CD8-positive, alpha-beta memory T cell (primary cell): ENCODE data around the gene SCARF2. TPM values are rescaled to one million over a fixed set of nuclear protein-coding genes. Genes with fewer than 3 reads are reported as not detected.
"Not testable (repeated sequence)": the region's sequence is repeated elsewhere in the genome, so short reads cannot be mapped to it uniquely, and the experiment has no call there.

Experiments used
- CTCF ChIA-PET: fragments of 350-600 bp; sonication (Branson Sonifier 250); formaldehyde crosslinking; loops from one replicate; lab custom pipeline; 2021; ENCODE audit warnings: antibody characterized with exemption; lab: Charles Lee
- POLR2A ChIA-PET: fragments of 350-600 bp; sonication (Branson Sonifier 250); formaldehyde crosslinking; loops from one replicate; lab custom pipeline; 2021; ENCODE audit warnings: antibody characterized with exemption; lab: Charles Lee
- DNase-seq, 5 donors: peaks; one replicate each; pipeline versions ENCODE4 v3.0.0 to v3.0.0-alpha.2; 2020 to 2022; ENCODE audit warnings: mixed read lengths in 1 of 5
- H3K27ac ChIP-seq: one replicate; pipeline ENCODE4 v1.7.0; 2013; ENCODE audit warnings: low read depth, mild to moderate bottlenecking, low read length, moderate library complexity
- H3K27me3 ChIP-seq: 2 replicates; pipeline ENCODE4 v1.7.0; 2013; ENCODE audit warnings: low read length, mild to moderate bottlenecking; ENCODE audit not compliant: insufficient read depth, poor library complexity, severe bottlenecking
- H3K36me3 ChIP-seq: 2 replicates; pipeline ENCODE4 v1.7.0; 2013; ENCODE audit warnings: mild to moderate bottlenecking, low read length, moderate library complexity; ENCODE audit not compliant: insufficient read depth
- H3K4me1 ChIP-seq: 2 replicates; pipeline ENCODE4 v1.7.0; 2013; ENCODE audit warnings: mild to moderate bottlenecking, low read length, moderate library complexity; ENCODE audit not compliant: insufficient read depth
- H3K4me3 ChIP-seq: 2 replicates; pipeline ENCODE4 v1.7.0; 2013; ENCODE audit warnings: mild to moderate bottlenecking, low read length
- H3K9me3 ChIP-seq: 2 replicates; pipeline ENCODE4 v1.7.0; 2013; ENCODE audit warnings: mild to moderate bottlenecking, low read length
- H3K27ac Mint-ChIP-seq, 8 donors: one replicate each; pipeline ENCODE4 v1.8.0; 2020 to 2021; ENCODE audit warnings: mixed read lengths in 8 of 8, mild to moderate bottlenecking in 6 of 8, inconsistent platforms in 3 of 8, moderate library complexity in 3 of 8
- H3K27me3 Mint-ChIP-seq, 2 donors: one replicate each; pipeline ENCODE4 v1.8.0; 2020 to 2021; ENCODE audit warnings: mixed read lengths in 2 of 2, mild to moderate bottlenecking in 1 of 2, moderate library complexity in 1 of 2
- H3K36me3 Mint-ChIP-seq, 3 donors: one replicate each; pipeline ENCODE4 v1.8.0; 2020 to 2021; ENCODE audit warnings: mixed read lengths in 3 of 3, inconsistent platforms in 1 of 3, mild to moderate bottlenecking in 1 of 3
- H3K4me1 Mint-ChIP-seq, 3 donors: one replicate each; pipeline ENCODE4 v1.8.0; 2020 to 2021; ENCODE audit warnings: mixed read lengths in 3 of 3, inconsistent platforms in 1 of 3, mild to moderate bottlenecking in 1 of 3
- H3K4me3 Mint-ChIP-seq, 7 donors: one replicate each; pipeline ENCODE4 v1.8.0; 2020 to 2021; ENCODE audit warnings: mixed read lengths in 7 of 7, mild to moderate bottlenecking in 6 of 7, moderate library complexity in 4 of 7, inconsistent platforms in 2 of 7
- H3K9me3 Mint-ChIP-seq, 5 donors: one replicate each; pipeline ENCODE4 v1.8.0; 2020 to 2022; ENCODE audit warnings: mixed read lengths in 5 of 5, mild to moderate bottlenecking in 3 of 5, moderate library complexity in 2 of 5, inconsistent platforms in 1 of 5
- polyA plus RNA-seq: library from polyadenylated mRNA; unstranded; fragments of 300-500 nt; fragmentation: Illumina TruSeq; gene quantifications from one replicate; pipeline ENCODE4 v1.2.3, GENCODE V29; 2021
- total RNA-seq, 2 experiments: library from RNA; stranded (reverse); gene quantifications; one replicate each; pipeline ENCODE4 v1.2.3, GENCODE V29; 2021

SCARF2 gene
- total and polyA plus RNA-seq, 3 experiments from 2014 or later, result 0.31 to 1.5 (median 0.50) TPM

GRCh38 chr22:20478059-20478458 is 40.4 kb upstream of the SCARF2 start:
- H3K27ac ChIP-seq, H3K36me3 ChIP-seq, H3K27me3 ChIP-seq, H3K27me3 Mint-ChIP-seq, H3K4me3 ChIP-seq, DNase-seq, H3K4me3 Mint-ChIP-seq, CTCF ChIA-PET, H3K9me3 Mint-ChIP-seq, H3K9me3 ChIP-seq: not testable (repeated sequence)
- H3K4me1 ChIP-seq, result peaks cover 14% of the 10 kb centered on the region
- peaks cover 0 to 11% (median 5%) of the 10 kb centered on the region in 3 donors for H3K36me3 Mint-ChIP-seq
- peaks cover 10 to 33% (median 28%) of the 10 kb centered on the region in 3 donors for H3K4me1 Mint-ChIP-seq
- POLR2A ChIA-PET, result interaction anchor here (0.7 kb wide), 1 partner anchor 327 kb away, joined by 5 read pairs; no protein-coding TSS in a partner anchor
- H3K27ac Mint-ChIP-seq, result peak overlapping the region in 1 of 8 donors; percentile 40

- POLR2A ChIA-PET, H3K27me3 ChIP-seq, CTCF ChIA-PET, DNase-seq, H3K27ac ChIP-seq, H3K9me3 Mint-ChIP-seq, H3K4me3 ChIP-seq, H3K9me3 ChIP-seq, H3K27me3 Mint-ChIP-seq: not testable (repeated sequence)
- Mint-ChIP-seq H3K27ac (peak overlapping the region in 4 of 8 donors; percentile 26 to 77 (median 60)), H3K4me1 (peaks cover 9 to 31% (median 28%) of the 10 kb centered on the region in 3 donors), H3K4me3 (peak overlapping the region in 2 of 7 donors; percentile 32 to 65), H3K36me3 (peaks cover 2 to 16% (median 4%) of the 10 kb centered on the region in 3 donors)
- H3K36me3 ChIP-seq, result peaks cover 12% of the 10 kb centered on the region
- H3K4me1 ChIP-seq, result peaks cover 14% of the 10 kb centered on the region
Observed at GRCh38 chr22:20475569-20475968, 37.9 kb upstream of the SCARF2 start.

- Mint-ChIP-seq H3K9me3 (no peaks in the 10 kb centered on the region), H3K4me1 (peaks cover 9 to 27% (median 23%) of the 10 kb centered on the region in 3 donors), H3K36me3 (peaks cover 5 to 17% (median 5%) of the 10 kb centered on the region in 3 donors), H3K4me3 (peak overlapping the region in 2 of 7 donors; percentile 32), H3K27ac (peak overlapping the region in 5 of 8 donors; percentile 11 to 77 (median 70)), H3K27me3 (no peaks in the 10 kb centered on the region)
- DNase-seq, result no peak
- Histone ChIP-seq H3K27me3 (no peaks in the 10 kb centered on the region), H3K27ac (no peak overlapping the region), H3K4me1 (peaks cover 14% of the 10 kb centered on the region), H3K9me3 (no peaks in the 10 kb centered on the region), H3K4me3 (no peak overlapping the region), H3K36me3 (peaks cover 13% of the 10 kb centered on the region)
- CTCF ChIA-PET, result no interaction called here
- POLR2A ChIA-PET, result no interaction called here
Observed at GRCh38 chr22:20475115-20475436, 37.5 kb upstream of the SCARF2 start.

GRCh38 chr22:20472629-20473442 is 35.2 kb upstream of the SCARF2 start:
- no peak overlapping the region for H3K4me3 Mint-ChIP-seq
- Histone ChIP-seq H3K27ac (no peak overlapping the region), H3K4me1 (peaks cover 30% of the 10 kb centered on the region), H3K9me3 (no peaks in the 10 kb centered on the region), H3K4me3 (no peak overlapping the region), H3K27me3 (no peaks in the 10 kb centered on the region), H3K36me3 (peaks cover 13% of the 10 kb centered on the region)
- POLR2A ChIA-PET, result interaction anchor here (1.0 kb wide), 1 partner anchor 10 kb away, joined by 3 read pairs; no protein-coding TSS in a partner anchor
- H3K4me1 Mint-ChIP-seq, result peaks cover 14 to 33% (median 29%) of the 10 kb centered on the region in 3 donors
- DNase-seq, result no peak
- peaks cover 9 to 27% (median 11%) of the 10 kb centered on the region in 3 donors for H3K36me3 Mint-ChIP-seq
- no peaks in the 10 kb centered on the region for H3K9me3 Mint-ChIP-seq
- H3K27me3 Mint-ChIP-seq, result no peaks in the 10 kb centered on the region
- CTCF ChIA-PET, result no interaction called here
- H3K27ac Mint-ChIP-seq, result peak overlapping the region in 6 of 8 donors; percentile 56 to 85 (median 75)

GRCh38 chr22:20471126-20471833 is 33.7 kb upstream of the SCARF2 start:
- peaks cover 21 to 35% (median 35%) of the 10 kb centered on the region in 3 donors for H3K4me1 Mint-ChIP-seq
- peaks cover 13% of the 10 kb centered on the region for H3K36me3 ChIP-seq
- H3K36me3 Mint-ChIP-seq, result peaks cover 9 to 25% (median 11%) of the 10 kb centered on the region in 3 donors
- CTCF ChIA-PET, result interaction anchor here (0.6 to 1.3 kb wide), 3 partner anchors 11 to 101 kb away, joined by 3 read pairs; no protein-coding TSS in a partner anchor
- H3K27me3 Mint-ChIP-seq, result no peaks in the 10 kb centered on the region
- H3K27ac Mint-ChIP-seq, result peak overlapping the region in 4 of 8 donors; percentile 11 to 91 (median 52)
- no peaks in the 10 kb centered on the region for H3K9me3 Mint-ChIP-seq
- H3K9me3 ChIP-seq, result no peaks in the 10 kb centered on the region
- no peaks in the 10 kb centered on the region for H3K27me3 ChIP-seq
- no peak overlapping the region for H3K4me3 Mint-ChIP-seq
- no peak overlapping the region for H3K4me3 ChIP-seq
- POLR2A ChIA-PET, result interaction anchor here (0.6 kb wide), 1 partner anchor 143 kb away, joined by 6 read pairs; no protein-coding TSS in a partner anchor
- no peak overlapping the region for H3K27ac ChIP-seq
- DNase-seq, result no peak
- H3K4me1 ChIP-seq, result peaks cover 41% of the 10 kb centered on the region

- H3K9me3 Mint-ChIP-seq, H3K27me3 ChIP-seq, H3K4me3 ChIP-seq, H3K9me3 ChIP-seq, H3K27me3 Mint-ChIP-seq, H3K4me3 Mint-ChIP-seq, DNase-seq, POLR2A ChIA-PET, H3K27ac ChIP-seq: not testable (repeated sequence)
- Mint-ChIP-seq H3K36me3 (peaks cover 9 to 27% (median 15%) of the 10 kb centered on the region in 3 donors), H3K4me1 (peaks cover 25 to 36% (median 34%) of the 10 kb centered on the region in 3 donors), H3K27ac (peak overlapping the region in 3 of 8 donors; percentile 29 to 90 (median 59))
- CTCF ChIA-PET, result interaction anchor here (0.7 to 1.3 kb wide), 2 partner anchors 8 to 22 kb away, joined by 3 read pairs; no protein-coding TSS in a partner anchor
- Histone ChIP-seq H3K36me3 (peaks cover 13% of the 10 kb centered on the region), H3K4me1 (peaks cover 47% of the 10 kb centered on the region)
Observed at GRCh38 chr22:20470525-20470924, 32.9 kb upstream of the SCARF2 start.

- peaks cover 47% of the 10 kb centered on the region for H3K4me1 ChIP-seq
- H3K27ac ChIP-seq, result no peak overlapping the region
- H3K36me3 ChIP-seq, result peaks cover 13% of the 10 kb centered on the region
- H3K4me3 ChIP-seq, result no peak overlapping the region
- POLR2A ChIA-PET, result no interaction called here
- H3K27me3 ChIP-seq, result no peaks in the 10 kb centered on the region
- no peaks in the 10 kb centered on the region for H3K27me3 Mint-ChIP-seq
- no peak for DNase-seq
- peaks cover 34 to 40% (median 36%) of the 10 kb centered on the region in 3 donors for H3K4me1 Mint-ChIP-seq
- H3K27ac Mint-ChIP-seq, result peak overlapping the region; percentile 19 to 94 (median 88)
- peak overlapping the region in 2 of 7 donors; percentile 1 to 58 for H3K4me3 Mint-ChIP-seq
- CTCF ChIA-PET, result no interaction called here
- no peaks in the 10 kb centered on the region for H3K9me3 Mint-ChIP-seq
- no peaks in the 10 kb centered on the region for H3K9me3 ChIP-seq
- H3K36me3 Mint-ChIP-seq, result peaks cover 9 to 29% (median 17%) of the 10 kb centered on the region in 3 donors
Observed at GRCh38 chr22:20469110-20469868, 31.7 kb upstream of the SCARF2 start.
